GM18861 (cell line): ENCODE results near the gene CDCA4.
"Not testable (repeated sequence)": the region's sequence is repeated elsewhere in the genome, so short reads cannot be mapped to it uniquely, and the experiment has no call there.

Experiments
- ATAC-seq: cut with Tn5 transposase; IDR thresholded peaks from one replicate; pipeline ENCODE4 v1.9.1; 2021; ENCODE audit not compliant: unreplicated experiment

Gene CDCA4

DNA sequence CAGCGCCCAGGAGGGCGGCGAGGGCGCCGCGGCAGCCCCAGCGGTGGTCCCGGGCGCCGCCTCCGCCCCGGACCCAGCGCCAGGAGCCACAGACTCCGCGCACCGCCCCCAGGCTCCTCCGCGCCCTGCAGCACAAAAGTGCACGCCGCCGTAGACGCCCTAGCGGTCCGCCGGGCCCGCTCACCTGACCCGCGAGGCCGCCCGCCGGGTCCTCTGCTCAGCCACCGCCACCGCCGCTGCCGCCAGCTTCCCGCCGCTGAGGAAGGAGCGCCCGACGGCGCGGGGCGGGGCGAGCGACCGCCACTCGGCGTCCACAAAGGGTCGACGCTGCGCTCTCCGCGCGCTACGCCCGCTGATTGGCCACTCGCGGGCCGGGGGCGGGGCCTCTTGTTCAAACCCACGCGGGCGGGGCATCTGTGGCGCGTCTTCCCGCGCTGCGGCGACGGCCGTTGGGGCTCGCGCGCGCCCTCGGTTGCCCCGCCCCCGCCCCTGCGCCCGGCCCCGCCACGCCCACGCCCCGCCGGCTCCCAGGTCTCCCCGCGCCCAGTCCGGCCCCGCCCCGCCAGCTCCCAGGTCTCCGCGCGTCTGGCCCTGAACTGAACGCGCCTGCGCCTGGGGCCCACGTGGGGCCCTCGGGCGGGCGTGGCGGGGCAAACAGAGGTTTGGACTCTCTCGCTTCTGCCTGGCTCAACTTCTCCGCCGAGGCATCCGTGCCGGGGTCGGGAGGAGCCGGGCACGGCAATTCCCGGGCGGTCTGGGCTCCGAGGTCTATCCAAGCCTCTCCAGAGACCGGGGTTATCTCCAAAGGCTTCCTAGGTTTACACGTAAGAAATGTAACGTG is at the start of gene CDCA4:
Gene CDCA4, minus strand, starts transcription at position 269 of the 841 bp plus-strand sequence. CDS start 9,154 bp downstream, outside the sequence.
- peak; percentile 46 for ATAC-seq

DNA sequence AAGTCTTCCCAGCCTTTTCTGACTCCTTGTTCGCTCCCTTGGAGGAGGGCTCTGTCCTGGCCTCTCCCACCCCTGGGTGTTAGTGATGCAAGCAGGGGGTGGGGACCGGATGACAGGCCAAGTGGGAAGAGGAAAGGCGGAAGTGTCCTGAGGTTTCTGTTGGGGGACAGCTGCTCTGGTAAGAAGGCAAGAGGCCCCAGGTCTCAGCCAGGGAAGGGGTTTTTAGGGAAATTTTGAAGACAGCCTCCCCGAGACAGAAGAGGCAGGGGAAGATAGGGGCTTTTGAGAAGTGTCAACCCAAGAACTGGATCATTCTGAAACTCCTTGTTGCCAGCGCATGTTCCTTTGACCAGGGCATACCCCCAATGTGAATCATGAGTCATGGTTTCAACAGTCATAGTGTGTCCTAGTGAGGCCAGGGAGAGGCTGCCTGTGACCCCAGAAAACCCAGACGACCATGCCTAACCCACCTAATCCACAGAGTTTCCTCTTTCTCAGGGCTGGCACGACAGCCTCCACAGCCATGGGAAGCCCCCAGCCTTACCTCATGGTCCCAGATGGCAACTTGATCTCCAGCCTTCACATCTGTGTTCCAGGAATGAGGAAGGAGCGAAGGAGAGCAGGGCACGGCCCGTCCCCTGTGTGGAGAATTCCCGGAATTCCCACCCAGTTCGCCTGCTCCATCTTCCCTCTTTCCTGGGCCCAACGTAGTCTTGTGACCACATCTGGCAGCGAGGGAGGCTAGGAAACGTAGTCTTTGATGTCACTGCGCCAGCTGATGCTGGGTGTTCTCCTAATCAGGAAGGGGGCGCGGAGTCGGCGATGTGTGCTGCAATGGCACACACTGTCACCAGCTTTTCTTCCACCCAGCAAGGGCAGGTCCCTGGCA is 49.2 kb upstream of the CDCA4 start:
- peak; percentile 30 for ATAC-seq

DNA sequence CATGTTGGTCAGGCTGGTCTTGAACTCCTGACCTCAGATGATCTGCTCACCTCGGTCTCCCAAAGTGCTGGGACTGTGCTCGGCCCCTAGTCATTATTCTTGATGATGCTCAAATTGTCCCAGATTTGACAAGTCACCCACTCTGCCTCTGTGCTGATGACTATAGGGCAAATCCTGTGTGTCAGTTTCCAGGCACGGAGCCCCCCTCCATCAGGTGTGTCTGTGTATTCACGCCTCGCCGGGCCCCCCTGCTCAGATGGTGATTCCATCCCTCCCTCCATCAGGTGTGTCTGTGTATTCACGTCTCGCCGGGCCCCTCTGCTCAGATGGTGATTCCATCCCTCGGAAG is 48.6 kb upstream of the CDCA4 start:
- ATAC-seq: no peak

DNA sequence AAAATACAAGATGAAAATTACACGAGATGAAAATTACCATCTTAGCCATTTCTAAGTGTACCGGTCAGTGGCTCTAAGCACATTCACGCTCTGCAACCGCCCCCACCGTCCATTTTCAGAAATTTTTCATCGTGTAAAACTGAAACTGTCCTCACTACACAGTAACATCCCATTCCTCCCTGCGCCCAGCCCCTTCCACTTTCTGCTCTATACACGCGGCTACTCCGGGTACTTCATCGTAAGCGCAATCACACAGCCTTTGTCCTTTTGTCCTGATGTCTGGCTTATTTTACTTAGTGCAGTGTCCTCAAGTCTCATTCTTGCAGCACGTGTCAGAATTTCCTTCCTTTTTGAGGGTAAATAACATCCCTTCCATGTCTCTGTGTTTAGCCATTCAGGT is 47.9 kb upstream of the CDCA4 start:
- ATAC-seq: no peak

DNA sequence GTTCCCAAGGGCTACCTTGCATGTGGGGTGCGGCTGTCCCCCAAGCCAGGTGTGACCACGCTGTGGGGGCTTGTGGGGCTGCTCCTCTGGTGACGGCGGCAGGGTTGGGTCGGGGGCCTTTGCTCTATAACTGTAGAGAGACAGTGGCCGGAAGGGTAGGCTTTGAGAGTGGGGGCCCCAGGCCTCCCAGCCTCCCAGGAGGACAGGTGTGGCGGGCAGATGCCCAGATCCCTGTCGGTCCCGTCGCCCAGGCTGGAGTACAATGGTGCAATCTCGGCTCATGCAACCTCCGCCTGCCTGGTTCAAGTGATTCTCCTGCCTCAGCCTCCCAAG is 47.1 kb upstream of the CDCA4 start:
- ATAC-seq: no peak

DNA sequence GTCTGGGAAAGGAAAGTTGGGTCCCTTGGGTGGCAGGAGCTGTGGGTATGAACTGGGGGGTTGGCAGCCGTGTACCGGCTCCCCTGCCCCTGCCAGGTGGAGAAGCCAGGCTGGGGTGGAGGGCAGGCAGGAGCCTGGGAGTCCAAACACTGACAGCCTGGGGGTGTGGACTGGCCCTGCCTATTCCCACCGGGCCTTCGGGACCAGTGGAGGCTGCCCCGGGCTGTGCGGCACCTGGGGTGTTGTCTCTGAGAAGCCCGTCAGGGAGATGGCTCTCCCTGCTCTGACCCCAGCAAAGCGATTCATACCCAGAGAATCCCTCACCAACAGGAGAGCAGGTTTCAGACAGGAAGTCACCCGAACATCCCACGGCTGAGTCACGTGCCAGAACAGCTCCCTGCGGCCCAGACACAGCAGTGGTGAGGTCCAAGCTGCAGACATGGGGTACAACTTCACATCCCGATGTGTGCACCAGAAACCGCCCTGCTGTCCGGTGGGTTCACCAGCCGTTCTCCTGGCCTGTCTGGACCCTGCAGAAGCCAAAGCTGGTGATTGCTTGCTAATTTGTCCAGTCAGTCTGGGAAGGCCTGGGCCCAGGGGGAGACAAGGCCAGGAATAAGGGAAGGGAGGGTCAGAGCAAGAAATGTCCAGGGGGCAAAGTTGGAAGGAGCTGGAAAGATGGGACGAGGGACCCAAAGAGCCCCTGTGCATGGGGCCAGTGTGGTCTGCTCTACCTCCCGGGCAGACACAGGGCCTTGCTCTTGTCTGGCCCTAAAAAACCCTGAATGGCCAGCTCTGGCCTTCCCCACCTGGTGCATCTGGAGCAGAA is 46.5 kb upstream of the CDCA4 start:
- ATAC-seq: no peak

DNA sequence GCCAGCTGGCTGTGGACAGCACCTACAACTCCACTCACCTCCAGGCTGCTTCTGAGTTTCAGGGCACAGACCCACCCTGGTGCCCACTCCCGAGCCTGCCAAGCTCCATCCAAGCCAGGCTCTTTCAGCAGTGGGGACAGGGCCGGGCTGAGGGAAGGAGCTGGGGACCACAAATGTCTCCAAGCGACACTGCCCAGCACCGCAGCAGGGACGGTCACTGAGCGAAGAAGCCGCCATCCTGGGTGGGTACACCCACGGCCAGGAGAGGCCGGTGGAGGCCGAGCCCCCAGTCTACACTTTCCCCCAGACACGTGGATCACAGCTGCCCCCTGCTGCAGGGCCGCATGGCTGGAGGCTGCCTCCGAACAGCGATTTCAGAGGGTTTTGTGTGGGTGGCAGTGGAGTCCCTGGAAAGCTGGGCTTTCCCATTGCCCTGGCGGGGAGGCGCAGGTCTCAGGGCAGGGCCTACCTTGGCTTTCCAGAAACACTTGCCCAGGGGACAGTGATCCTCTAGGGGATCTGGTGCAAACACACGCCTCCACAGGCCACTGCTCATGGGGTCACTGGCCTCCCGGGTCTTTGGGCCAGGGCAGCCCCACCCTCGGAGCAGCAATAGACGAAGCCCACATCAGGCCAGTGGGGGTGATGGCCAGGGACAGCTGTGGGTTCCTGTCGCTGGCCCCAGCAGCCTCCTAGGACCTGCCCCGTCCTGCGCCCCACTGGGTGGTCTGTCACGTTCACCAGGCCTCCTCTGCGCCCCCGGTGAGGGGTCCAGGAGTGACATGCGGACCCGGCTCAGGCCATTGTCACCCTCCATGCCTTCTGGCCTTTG is 45.6 kb upstream of the CDCA4 start:
- ATAC-seq: no peak

DNA sequence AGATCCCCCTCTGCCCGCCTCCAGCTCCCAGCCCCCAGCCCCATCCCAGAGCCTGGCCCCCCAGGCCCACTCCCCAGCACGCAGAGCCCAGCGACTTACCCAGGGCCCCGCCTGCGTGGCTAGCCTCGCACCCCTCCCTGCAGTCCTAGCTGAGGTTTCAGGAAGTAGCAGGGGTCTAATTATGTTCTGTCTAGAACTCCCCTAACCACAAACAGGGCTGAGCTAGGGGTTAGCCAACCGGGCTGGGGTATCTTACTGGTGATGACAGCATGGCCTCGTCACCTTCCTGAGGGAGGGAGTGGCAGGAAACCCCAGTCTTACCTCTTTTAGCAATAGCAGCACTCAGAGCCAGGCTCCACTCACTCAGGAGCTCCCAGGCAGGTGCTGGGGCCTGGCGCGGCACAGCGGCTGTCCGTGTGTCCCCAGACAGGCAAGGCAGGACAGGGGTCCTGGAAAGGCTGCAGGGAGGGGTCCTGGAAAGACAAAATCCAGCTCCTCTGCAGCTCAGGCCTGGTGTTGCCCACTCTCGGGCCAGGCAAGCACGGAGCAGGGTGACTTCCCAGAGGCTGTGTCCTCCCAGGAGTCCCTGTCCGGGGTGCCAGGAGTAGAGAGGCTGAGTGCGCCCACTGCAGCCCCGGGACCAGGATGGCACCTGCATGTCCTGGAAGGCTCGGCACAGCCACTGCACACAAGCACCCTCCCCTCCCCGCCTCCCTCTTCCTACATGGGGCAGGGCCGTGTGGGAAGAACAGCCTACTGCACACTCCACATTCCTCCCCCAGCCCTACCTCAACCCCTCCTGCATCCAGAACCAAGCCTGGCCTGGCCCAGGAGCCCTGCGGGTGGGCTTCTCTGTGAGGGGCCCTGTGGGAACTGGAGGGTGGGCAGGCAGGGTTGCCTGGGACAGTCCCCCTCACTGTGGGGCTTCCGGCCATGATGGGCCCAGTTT is 44.7 kb upstream of the CDCA4 start, which contains the start of gene GPR132:
Gene GPR132, minus strand, starts transcription at position 151 of the 949 bp plus-strand sequence. CDS start 10,010 bp downstream, outside the sequence.
- peak; percentile 48 for ATAC-seq

DNA sequence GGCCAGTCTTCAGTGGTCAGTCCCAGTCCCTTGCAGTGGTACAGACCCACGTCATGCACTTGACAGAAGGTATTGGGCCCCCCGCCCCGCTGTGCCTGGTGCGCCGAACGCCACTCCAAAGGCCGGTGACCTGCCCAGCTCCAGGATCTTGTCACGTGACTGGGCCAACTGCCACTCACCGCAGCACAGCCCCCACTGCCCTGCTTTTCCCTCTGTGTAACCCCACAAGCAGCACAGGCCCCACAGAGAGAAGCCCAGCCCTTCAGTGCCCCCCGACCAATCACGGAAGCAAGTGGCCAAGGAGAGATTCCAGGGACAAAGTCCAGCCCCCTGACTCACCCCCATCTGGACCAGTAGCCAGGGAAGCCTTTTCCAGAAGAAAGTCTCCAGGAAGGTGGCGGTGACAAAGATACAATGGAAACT is 43.8 kb upstream of the CDCA4 start:
- ATAC-seq: no peak

DNA sequence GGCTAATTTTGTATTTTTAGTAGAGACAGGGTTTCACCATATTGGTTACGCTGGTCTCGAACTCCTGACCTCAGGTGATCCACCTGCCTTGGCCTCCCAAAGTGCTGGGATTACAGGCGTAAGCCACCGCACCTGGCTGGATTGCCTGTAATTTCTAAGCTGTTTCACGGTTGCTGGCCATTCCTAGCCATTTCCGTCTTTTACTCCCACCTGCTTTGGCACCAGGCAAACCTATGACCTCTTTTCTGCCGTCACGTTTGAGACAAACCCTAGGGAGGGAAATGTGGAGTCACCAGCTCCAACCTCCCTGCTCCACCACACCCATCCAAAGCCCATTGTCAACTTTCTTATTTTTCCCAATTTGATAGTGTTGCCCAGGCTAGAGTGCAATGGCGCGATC is 43.1 kb upstream of the CDCA4 start:
- no peak for ATAC-seq

DNA sequence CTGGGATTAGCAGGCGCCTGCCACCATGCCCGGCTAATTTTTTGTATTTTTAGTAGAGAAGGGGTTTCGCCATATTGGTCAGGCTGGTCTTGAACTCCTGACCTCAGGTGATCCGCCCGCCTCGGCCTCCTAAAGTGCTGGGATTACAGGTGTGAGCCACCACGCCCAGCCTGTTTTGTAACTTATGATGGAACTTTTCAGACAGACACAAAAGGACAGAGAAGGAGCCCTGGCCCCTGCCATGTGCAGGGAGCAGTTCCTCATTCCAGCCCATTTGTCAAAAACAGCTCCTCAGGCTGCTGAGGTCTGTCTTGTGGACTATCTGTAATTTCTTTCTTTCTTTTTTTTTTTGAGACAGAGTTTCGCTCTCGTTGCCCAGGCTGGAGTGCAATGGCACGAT is 42.6 kb upstream of the CDCA4 start:
- ATAC-seq: not testable (repeated sequence)

DNA sequence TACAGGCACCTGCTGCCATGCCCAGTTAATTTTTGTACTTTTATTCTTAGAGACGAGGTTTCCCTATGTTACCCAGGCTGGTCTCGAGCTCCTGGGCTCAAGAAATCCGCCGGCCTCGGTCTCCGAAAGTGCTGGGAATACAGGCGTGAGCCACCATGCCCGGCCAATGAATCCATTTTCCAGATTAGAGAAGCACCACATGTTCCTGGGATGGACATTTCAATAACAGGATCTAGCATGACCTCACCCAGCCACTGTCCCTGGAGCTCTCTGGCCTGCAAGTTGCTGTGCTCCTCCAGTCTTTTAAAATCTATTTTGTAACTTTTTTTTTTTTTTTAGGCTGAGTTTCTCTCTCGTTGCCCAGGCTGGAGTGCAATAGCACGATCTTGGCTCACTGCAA is 42.2 kb upstream of the CDCA4 start:
- no peak for ATAC-seq

DNA sequence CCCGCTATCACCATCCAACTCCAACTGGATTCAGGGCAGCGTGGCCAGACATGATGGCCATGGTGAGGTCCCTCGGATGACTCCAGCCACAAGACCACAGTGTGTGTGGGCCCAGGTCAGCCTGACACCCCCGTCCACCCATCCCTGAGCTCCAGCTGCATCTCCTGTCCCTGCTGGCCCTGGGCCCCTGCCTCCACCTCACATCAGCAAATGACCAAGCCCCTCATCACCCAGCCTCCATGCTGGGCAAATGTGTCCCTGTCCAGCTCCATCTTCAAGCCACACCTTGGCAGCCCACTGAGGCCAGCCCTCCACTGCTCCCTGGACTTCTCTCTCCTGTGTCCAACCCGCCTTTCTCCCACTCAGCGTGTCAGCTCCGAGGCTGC is 41.2 kb upstream of the CDCA4 start:
- no peak for ATAC-seq

DNA sequence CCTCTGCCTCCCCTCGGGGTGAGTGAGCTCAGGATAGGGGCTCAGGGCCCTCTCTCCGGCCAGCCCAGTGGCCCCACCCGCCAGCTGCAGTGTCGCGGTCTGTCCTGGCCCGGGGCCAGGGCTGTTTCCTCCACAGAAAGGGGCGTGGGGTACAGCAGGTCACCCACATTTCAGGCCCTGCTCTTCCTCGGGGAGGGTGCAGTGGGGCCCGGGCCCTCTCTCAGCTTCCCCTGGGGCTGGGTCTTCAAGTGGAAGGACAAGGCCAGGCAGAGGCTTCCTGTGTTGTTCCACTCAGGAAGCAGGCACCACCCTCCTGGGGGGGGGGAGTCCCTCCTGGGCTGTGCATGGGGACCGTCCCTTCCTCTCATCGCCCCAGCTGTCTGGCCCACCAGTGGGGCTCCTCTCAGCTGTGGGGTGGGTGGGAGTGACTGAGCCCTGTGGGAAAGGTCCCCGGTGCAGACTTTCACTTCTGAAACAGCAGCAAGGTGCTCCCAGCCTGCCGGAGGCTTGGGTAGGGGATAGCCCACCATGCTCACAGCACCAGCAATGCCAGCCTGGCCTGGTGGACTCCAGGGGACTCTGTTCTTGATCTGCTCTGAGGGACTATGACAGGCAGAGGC is 40.7 kb upstream of the CDCA4 start:
- no peak for ATAC-seq

DNA sequence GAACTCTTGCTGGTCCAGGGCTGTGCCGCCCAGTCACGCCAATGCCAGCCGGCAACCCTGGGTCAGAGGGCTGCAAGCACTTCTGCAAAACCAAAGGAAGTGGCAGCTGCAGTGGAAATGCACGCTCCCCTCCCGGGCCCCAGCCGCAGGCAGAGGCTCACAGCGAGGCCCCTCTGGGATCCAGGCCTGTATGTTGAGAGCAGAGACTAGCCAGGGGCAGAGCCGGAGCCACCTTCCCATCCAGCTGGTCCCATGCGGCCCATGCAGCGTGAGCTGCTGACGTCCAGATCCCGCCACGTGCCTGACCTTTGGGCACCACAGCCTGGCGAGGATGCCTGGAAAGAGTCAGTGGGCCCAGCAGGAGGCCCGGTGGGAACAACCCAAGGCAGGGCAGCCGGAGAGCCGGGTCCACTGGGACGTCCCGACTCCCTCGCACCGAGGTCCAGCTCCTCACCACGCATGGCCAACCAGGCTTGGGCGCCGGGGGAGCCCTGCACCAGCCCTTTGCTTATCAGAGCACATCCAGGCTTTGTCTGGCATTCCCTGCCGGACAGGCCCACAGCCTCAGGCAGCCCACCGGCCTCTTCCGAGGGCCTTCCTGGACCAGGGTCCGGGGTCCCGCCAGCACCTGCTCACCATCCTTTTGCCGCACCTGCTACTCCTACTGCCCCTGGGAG is 40.0 kb upstream of the CDCA4 start:
- ATAC-seq: no peak

DNA sequence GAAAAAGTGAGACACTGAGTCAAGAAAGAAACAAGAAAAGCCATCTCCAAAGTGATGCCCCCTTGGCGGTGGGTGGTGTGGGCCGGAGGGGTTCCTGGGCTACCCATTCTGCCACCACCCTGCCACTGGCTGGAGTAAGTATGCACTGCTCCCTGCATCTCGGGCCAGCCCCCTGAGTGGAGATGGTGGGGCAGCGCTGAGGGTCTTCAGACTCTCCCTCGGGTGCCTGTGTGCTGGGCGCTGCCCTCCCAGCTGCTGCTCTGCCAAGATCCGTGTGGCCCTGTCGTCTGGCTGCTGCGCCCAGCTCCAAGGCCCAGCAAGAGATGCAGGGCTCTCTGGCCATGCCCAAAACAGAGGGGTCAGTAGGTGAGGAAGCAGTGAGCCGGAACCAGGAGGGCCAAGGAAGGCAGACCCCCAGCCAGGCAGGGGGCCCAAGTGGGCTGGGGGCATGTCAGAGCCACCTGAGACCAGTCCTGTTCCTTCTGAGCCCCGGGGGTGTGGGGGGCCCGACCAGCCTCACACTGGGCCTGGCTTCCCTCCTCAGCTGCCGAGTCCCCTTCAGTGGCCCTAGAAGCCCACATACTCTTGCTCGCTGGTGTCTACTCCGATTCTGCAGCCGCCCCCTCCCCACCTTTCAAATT is 39.2 kb upstream of the CDCA4 start:
- no peak for ATAC-seq

DNA sequence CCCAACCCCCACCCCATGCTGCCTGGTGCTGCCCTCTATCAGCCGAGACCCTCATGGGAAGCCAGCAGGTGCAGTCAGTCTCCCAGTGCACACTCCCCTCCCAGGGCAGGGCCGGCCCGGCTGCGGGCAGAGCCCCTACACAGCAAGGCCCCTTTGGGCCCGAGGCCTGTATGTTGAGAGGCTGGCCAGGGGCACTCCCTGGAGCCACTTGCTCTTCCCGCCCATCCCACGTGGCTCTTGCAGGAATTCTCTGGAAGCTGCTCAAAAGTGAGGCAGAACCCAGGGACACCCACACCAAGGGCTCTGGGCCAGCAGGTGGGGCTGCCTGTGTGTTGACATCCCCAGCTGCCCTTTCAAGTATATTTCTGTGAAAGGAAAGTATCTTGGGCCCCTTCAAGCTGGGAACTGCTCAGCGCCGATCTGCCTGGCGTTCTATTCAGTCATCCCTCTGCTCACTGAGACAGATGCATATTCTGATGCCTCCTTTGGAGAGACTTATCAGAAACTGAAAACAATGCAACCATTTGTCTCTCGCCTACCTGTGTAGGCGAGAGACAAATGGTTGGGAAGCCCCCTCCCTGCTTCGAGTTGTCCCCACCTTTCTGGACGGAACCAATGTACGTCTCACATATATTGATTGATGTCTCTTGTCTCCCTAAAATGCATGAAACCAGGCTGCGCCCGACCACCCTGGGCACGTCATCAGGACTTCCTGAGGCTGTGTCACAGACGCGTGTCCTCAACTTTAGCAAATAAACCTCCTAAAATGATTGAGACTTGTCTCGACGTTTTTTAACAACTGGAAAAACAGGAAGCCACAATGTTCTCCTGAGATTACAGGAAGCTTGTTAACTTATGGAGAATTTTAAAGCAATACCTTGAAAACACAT is 38.4 kb upstream of the CDCA4 start:
- no peak for ATAC-seq
